Neuronal stem cell (in vitro differentiated cells): ENCODE data around the gene GUCD1.

Source experiments
- DNase-seq: peaks from one replicate; pipeline ENCODE4 v3.0.0-alpha.2; 2013; ENCODE audit warnings: low spot score
- H2AFZ ChIP-seq: one replicate; pipeline ENCODE4 v1.6.1; 2013; ENCODE audit warnings: mild to moderate bottlenecking, low read length, inconsistent platforms
- H2AK5ac ChIP-seq: 2 replicates; pipeline ENCODE4 v1.6.1; 2013; ENCODE audit warnings: low read depth, mild to moderate bottlenecking, inconsistent platforms, low read length, moderate library complexity, mixed read lengths
- H2BK120ac ChIP-seq: 2 replicates; pipeline ENCODE4 v1.6.1; 2013; ENCODE audit warnings: low read depth, mild to moderate bottlenecking, inconsistent platforms, low read length, moderate library complexity, mixed read lengths
- H2BK12ac ChIP-seq: one replicate; pipeline ENCODE4 v1.6.1; 2013; ENCODE audit warnings: low read length, inconsistent platforms
- H2BK15ac ChIP-seq: 2 replicates; pipeline ENCODE4 v1.6.1; 2013; ENCODE audit warnings: mild to moderate bottlenecking, low read length, inconsistent platforms, mixed read lengths
- H2BK5ac ChIP-seq: one replicate; pipeline ENCODE4 v1.6.1; 2013; ENCODE audit warnings: inconsistent platforms, mild to moderate bottlenecking, low read length, moderate library complexity
- H3K14ac ChIP-seq: one replicate; pipeline ENCODE4 v1.6.1; 2013; ENCODE audit warnings: low read length, inconsistent platforms
- H3K18ac ChIP-seq: 2 replicates; pipeline ENCODE4 v1.6.1; 2013; ENCODE audit warnings: low read length, inconsistent platforms
- H3K23ac ChIP-seq: 2 replicates; pipeline ENCODE4 v1.6.1; 2013; ENCODE audit warnings: low read depth, mild to moderate bottlenecking, mixed read lengths, low read length, inconsistent platforms; ENCODE audit not compliant: poor library complexity
- H3K27ac ChIP-seq: replicated peaks from 3 replicates; pipeline ENCODE4 v1.5.1; 2013; ENCODE audit warnings: low read length, inconsistent platforms
- H3K27me3 ChIP-seq, 3 experiments: 2 replicates each; pipeline ENCODE4 v1.6.1; 2013; ENCODE audit warnings: low read length in 3 of 3, mild to moderate bottlenecking in 2 of 3, inconsistent platforms in 1 of 3, low read depth in 1 of 3, mixed read lengths in 1 of 3, moderate library complexity in 1 of 3; ENCODE audit not compliant: control insufficient read depth in 3 of 3, insufficient read depth in 3 of 3
- H3K36me3 ChIP-seq, 2 donors: replicated peaks in 1 of 2; 2 replicates each; pipeline ENCODE4 v1.6.1; 2013; ENCODE audit warnings: low read length in 2 of 2; ENCODE audit not compliant: control insufficient read depth in 2 of 2, insufficient read depth in 2 of 2
- H3K4ac ChIP-seq: 2 replicates; pipeline ENCODE4 v1.6.1; 2013; ENCODE audit warnings: inconsistent platforms, mild to moderate bottlenecking, low read length, moderate library complexity
- H3K4me1 ChIP-seq, 2 donors: 1 replicate in 1 of 2; 2 replicates in 1 of 2; pipeline ENCODE4 v1.6.1; 2013; ENCODE audit warnings: low read length in 2 of 2, low read depth in 1 of 2; ENCODE audit not compliant: control insufficient read depth in 2 of 2, insufficient read depth in 1 of 2
- H3K4me2 ChIP-seq: one replicate; pipeline ENCODE4 v1.6.1; 2013; ENCODE audit warnings: mild to moderate bottlenecking, low read length, inconsistent platforms; ENCODE audit not compliant: insufficient read depth, poor library complexity, severe bottlenecking
- H3K4me3 ChIP-seq, 2 donors: 2 replicates each; pipeline ENCODE4 v1.5.1; 2013; ENCODE audit warnings: low read length in 2 of 2, mild to moderate bottlenecking in 2 of 2, inconsistent platforms in 1 of 2, moderate library complexity in 1 of 2
- H3K79me1 ChIP-seq: one replicate; pipeline ENCODE4 v1.6.1; 2013; ENCODE audit warnings: low read depth, mild to moderate bottlenecking, inconsistent platforms, low read length, moderate library complexity
- H3K9ac ChIP-seq: one replicate; pipeline ENCODE4 v1.6.1; 2013; ENCODE audit warnings: mild to moderate bottlenecking, low read depth, low read length, inconsistent platforms; ENCODE audit not compliant: poor library complexity
- H3K9me3 ChIP-seq, 2 donors: replicated peaks in 1 of 2; 2 replicates each; pipeline versions ENCODE3 to v1.6.1; 2013; ENCODE audit warnings: low read length in 2 of 2, mild to moderate bottlenecking in 2 of 2, inconsistent platforms in 1 of 2, low read depth in 1 of 2, mixed read lengths in 1 of 2, moderate library complexity in 1 of 2; ENCODE audit not compliant: control insufficient read depth in 2 of 2, insufficient read depth in 1 of 2
- H4K8ac ChIP-seq: one replicate; pipeline ENCODE4 v1.6.1; 2013; ENCODE audit warnings: low read depth, mild to moderate bottlenecking, inconsistent platforms, low read length, moderate library complexity
- H4K91ac ChIP-seq: one replicate; pipeline ENCODE4 v1.6.1; 2013; ENCODE audit warnings: low read length, low read depth, mild to moderate bottlenecking, inconsistent platforms; ENCODE audit not compliant: poor library complexity
- WGBS, 2 donors: extraction: QIAGEN DNeasy Blood & Tissue Kit; methylation state at CpG; one replicate each; pipeline ENCODE4 v1.1.7; 2013; ENCODE audit warnings: missing lambda C conversion rate in 2 of 2, mixed read lengths in 1 of 2; ENCODE audit not compliant: insufficient read length in 2 of 2, insufficient replicate concordance in 1 of 2; ENCODE audit errors: extremely low coverage in 2 of 2; 5-methylcytosine and 5-hydroxymethylcytosine counted together

Gene GUCD1

DNA sequence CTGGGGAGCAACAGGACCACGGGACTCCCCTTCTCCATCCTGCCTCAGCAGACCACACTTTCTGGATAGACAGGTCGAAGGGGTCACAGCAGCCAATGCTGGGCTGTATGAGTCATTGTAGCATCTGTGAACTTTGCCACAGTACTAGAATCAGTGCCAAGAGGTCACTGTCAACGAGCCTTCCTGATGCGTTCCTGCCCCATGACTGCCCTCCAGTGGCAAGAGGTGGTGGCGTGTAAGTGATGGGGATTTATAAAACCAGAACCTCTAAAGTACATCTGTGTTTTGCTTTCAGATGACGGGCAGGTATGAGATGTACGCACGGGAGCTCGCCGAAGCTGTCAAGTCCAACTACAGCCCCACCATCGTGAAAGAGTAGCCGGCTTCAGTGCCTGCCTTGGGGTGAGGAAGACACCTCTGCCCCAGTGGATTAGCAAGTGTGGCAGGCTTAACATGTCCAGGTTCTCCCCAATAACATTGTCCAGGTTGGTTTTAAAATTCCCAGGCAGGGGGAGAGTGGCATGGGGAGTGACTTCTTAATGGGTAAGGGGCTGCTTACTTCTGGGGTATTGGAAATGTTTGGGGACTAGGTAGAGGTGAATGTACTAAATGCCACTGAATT, 29.4 kb downstream of the GUCD1 start:
- DNase-seq = peak; percentile 59
- no CpG with 5 or more reads among the region's 12 CpGs for WGBS, 2 donors
- no peak overlapping the region for H2BK12ac ChIP-seq
- H2BK120ac ChIP-seq = no peak overlapping the region
- H3K18ac ChIP-seq = no peak overlapping the region
- no peak overlapping the region for H3K4me2 ChIP-seq
- no peaks in the 10 kb centered on the region for H3K79me1 ChIP-seq
- H3K4me3 ChIP-seq = no peak overlapping the region
- peaks cover 0 to 29% (median 0%) of the 10 kb centered on the region in 3 experiments for H3K27me3 ChIP-seq
- H3K9ac ChIP-seq = no peak overlapping the region
- H4K8ac ChIP-seq = no peak overlapping the region
- no peak overlapping the region for H2BK15ac ChIP-seq
- H3K27ac ChIP-seq = no peak overlapping the region
- H3K4ac ChIP-seq = no peak overlapping the region
- no peak overlapping the region for H2BK5ac ChIP-seq
- H3K9me3 ChIP-seq = no peaks in the 10 kb centered on the region
- H2AK5ac ChIP-seq = peak overlapping the region; percentile 16
- no peaks in the 10 kb centered on the region for H3K36me3 ChIP-seq
- no peak overlapping the region for H3K23ac ChIP-seq
- no peak overlapping the region for H4K91ac ChIP-seq
- H2AFZ ChIP-seq = no peak overlapping the region
- H3K4me1 ChIP-seq = peaks cover 0 to 2% of the 10 kb centered on the region in 2 donors
- H3K14ac ChIP-seq = no peak overlapping the region

DNA sequence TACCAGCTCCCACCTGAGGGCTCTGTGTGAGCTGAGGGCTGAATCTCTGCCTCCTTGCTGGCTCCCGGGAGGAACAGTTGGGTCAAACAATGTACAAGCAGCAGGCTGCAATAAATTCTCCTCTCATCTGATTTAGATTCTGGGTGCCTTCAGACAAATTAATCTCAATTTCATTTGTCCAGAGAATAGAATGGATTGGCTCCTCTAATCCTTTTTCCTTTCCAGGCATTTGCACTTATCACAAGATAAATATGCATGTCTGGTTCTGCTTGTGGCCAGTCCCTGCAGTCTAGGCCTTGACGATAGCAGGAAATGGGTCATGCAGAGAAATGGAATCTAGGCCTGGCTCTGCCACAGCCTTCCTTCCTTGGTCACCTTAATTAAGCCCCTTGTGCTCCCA, 31.1 kb downstream of the GUCD1 start:
- no peak overlapping the region for H2BK120ac ChIP-seq
- no peak overlapping the region for H3K9ac ChIP-seq
- no CpG with 5 or more reads among the region's 2 CpGs for WGBS, 2 donors
- H4K91ac ChIP-seq = no peak overlapping the region
- no peak overlapping the region for H3K4me2 ChIP-seq
- no peaks in the 10 kb centered on the region for H3K9me3 ChIP-seq
- no peak overlapping the region for H3K27ac ChIP-seq
- no peak overlapping the region for H3K18ac ChIP-seq
- no peak overlapping the region for H3K23ac ChIP-seq
- peak overlapping the region in 1 of 2 donors; percentile 39 for H3K4me3 ChIP-seq
- H2AFZ ChIP-seq = no peak overlapping the region
- no peak for DNase-seq
- no peaks in the 10 kb centered on the region for H3K79me1 ChIP-seq
- H3K27me3 ChIP-seq = peaks cover 0 to 45% (median 0%) of the 10 kb centered on the region in 3 experiments
- no peaks in the 10 kb centered on the region for H3K36me3 ChIP-seq
- H3K14ac ChIP-seq = no peak overlapping the region
- no peak overlapping the region for H2BK12ac ChIP-seq
- no peak overlapping the region for H3K4ac ChIP-seq
- no peak overlapping the region for H2AK5ac ChIP-seq
- peaks cover 0 to 2% of the 10 kb centered on the region in 2 donors for H3K4me1 ChIP-seq
- H2BK5ac ChIP-seq = no peak overlapping the region
- no peak overlapping the region for H4K8ac ChIP-seq
- H2BK15ac ChIP-seq = no peak overlapping the region

DNA sequence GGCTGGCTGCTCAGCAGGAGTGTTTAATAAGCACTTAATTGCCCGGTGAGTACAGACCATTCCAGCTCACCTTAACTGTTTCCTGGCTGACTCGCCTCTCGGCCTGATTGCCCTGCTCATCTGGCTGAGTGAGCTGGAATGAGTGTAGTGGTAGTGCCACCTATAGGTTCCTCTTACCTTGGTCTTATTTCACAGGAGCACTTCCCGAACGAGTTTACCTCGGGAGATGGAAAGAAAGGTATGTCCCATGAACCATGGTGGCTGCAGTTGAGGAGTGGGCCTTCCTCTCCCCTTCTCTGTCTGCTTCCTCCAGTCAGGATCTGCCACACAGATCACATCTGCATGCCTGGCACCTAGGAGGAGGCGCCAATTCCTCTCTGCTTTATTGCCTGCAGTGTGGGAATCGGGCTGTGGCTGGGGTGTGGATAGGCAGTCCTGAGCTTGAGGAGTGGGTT, 33.1 kb downstream of the GUCD1 start:
- DNase-seq = peak; percentile 29
- no CpG with 5 or more reads among the region's 8 CpGs for WGBS, 2 donors

DNA sequence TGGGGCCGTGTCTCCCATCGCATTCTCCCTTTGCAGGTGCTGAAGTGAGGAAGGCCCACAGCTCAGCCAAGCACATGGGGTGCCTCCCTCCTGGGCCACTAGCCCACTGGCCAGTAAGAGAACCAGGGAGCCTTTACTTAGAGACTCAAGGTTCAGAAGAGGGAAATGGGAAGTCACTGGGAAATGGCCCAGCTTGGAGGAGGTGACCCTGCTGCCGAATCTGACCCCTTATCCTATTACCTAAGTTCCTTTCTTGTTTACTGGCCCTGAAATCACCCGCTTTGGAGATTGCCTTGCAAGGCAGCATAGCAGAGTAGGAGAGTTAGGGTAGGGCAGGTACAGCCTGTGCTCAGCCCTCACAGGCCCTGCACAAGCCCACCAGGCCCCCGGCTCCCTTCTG, 35.4 kb downstream of the GUCD1 start:
- no peak overlapping the region for H3K4ac ChIP-seq
- H2BK12ac ChIP-seq = no peak overlapping the region
- no peak overlapping the region for H3K9ac ChIP-seq
- H3K4me1 ChIP-seq = no peaks in the 10 kb centered on the region
- H2AK5ac ChIP-seq = no peak overlapping the region
- H2AFZ ChIP-seq = no peak overlapping the region
- no peak for DNase-seq
- no peaks in the 10 kb centered on the region for H3K36me3 ChIP-seq
- no peak overlapping the region for H3K4me2 ChIP-seq
- no peak overlapping the region for H4K8ac ChIP-seq
- peak overlapping the region; percentile 15 for H2BK15ac ChIP-seq
- H3K14ac ChIP-seq = no peak overlapping the region
- no CpG with 5 or more reads among the region's 5 CpGs for WGBS, 2 donors
- H2BK120ac ChIP-seq = no peak overlapping the region
- no peak overlapping the region for H3K23ac ChIP-seq
- no peak overlapping the region for H3K27ac ChIP-seq
- H3K4me3 ChIP-seq = no peak overlapping the region
- no peak overlapping the region for H3K18ac ChIP-seq
- no peaks in the 10 kb centered on the region for H3K79me1 ChIP-seq
- no peak overlapping the region for H2BK5ac ChIP-seq
- peaks cover 0 to 52% (median 0%) of the 10 kb centered on the region in 3 experiments for H3K27me3 ChIP-seq
- no peak overlapping the region for H4K91ac ChIP-seq
- H3K9me3 ChIP-seq = no peaks in the 10 kb centered on the region

More for the DNA sequence above, 33.1 kb downstream of the GUCD1 start:
- Histone ChIP-seq H2BK5ac (no peak overlapping the region), H3K9me3 (no peaks in the 10 kb centered on the region), H2AK5ac (no peak overlapping the region), H3K27ac (no peak overlapping the region), H4K91ac (no peak overlapping the region), H3K4me1 (peaks cover 0 to 2% of the 10 kb centered on the region in 2 donors), H3K79me1 (no peaks in the 10 kb centered on the region), H3K4ac (no peak overlapping the region), H3K36me3 (no peaks in the 10 kb centered on the region), H2BK15ac (no peak overlapping the region), H2AFZ (no peak overlapping the region), H3K9ac (no peak overlapping the region), H3K27me3 (peaks cover 0 to 53% (median 0%) of the 10 kb centered on the region in 3 experiments), H3K4me3 (no peak overlapping the region), H2BK12ac (no peak overlapping the region), H4K8ac (no peak overlapping the region), H3K14ac (no peak overlapping the region), H2BK120ac (no peak overlapping the region), H3K23ac (no peak overlapping the region), H3K18ac (no peak overlapping the region), H3K4me2 (no peak overlapping the region)
